ENCODE results near the gene NPAS3.
"Not testable (repeated sequence)": the region's sequence is repeated elsewhere in the genome, so short reads cannot be mapped to it uniquely, and the experiment has no call there.

Gene NPAS3

GRCh38 chr14:33081259-33081658, 142.6 kb downstream of the NPAS3 start:
- DNase-seq (ENCODE audit: low read depth), result no peak

GRCh38 chr14:33085799-33086198, 147.1 kb downstream of the NPAS3 start:
- no peak for DNase-seq (ENCODE audit: low read depth)

- DNase-seq (ENCODE audit: low read depth), result not testable (repeated sequence)
Observed at GRCh38 chr14:33088274-33088673, 149.6 kb downstream of the NPAS3 start.

- no peak for DNase-seq (ENCODE audit: low read depth)
Observed at GRCh38 chr14:33098016-33098415, 159.3 kb downstream of the NPAS3 start.

GRCh38 chr14:33103489-33103888, 164.8 kb downstream of the NPAS3 start:
- DNase-seq (ENCODE audit: low read depth), result no peak

- no peak for DNase-seq (ENCODE audit: low read depth)
Observed at GRCh38 chr14:33103966-33104365, 165.3 kb downstream of the NPAS3 start.

- DNase-seq (ENCODE audit: low read depth), result no peak
Observed at GRCh38 chr14:33110737-33111443, 172.2 kb downstream of the NPAS3 start.

- no peak for DNase-seq (ENCODE audit: low read depth)
Observed at GRCh38 chr14:33114331-33114730, 175.7 kb downstream of the NPAS3 start.

GRCh38 chr14:33118668-33119067, 180.0 kb downstream of the NPAS3 start:
- no peak for DNase-seq (ENCODE audit: low read depth)

GRCh38 chr14:33120341-33120740, 181.7 kb downstream of the NPAS3 start:
- no peak for DNase-seq (ENCODE audit: low read depth)

GRCh38 chr14:33120966-33121365, 182.3 kb downstream of the NPAS3 start:
- no peak for DNase-seq (ENCODE audit: low read depth)

- DNase-seq (ENCODE audit: low read depth), result no peak
Observed at GRCh38 chr14:33123281-33123680, 184.6 kb downstream of the NPAS3 start.

- no peak for DNase-seq (ENCODE audit: low read depth)
Observed at GRCh38 chr14:33126433-33126832, 187.8 kb downstream of the NPAS3 start.

- no peak for DNase-seq (ENCODE audit: low read depth)
Observed at GRCh38 chr14:33127531-33127930, 188.9 kb downstream of the NPAS3 start.

- no peak for DNase-seq (ENCODE audit: low read depth)
Observed at GRCh38 chr14:33131801-33132200, 193.1 kb downstream of the NPAS3 start.

GRCh38 chr14:33134162-33134561, 195.5 kb downstream of the NPAS3 start:
- DNase-seq (ENCODE audit: low read depth), result no peak

- DNase-seq (ENCODE audit: low read depth), result no peak
Observed at GRCh38 chr14:33134975-33135374, 196.3 kb downstream of the NPAS3 start.

- DNase-seq (ENCODE audit: low read depth), result no peak
Observed at GRCh38 chr14:33150666-33151428, 212.2 kb downstream of the NPAS3 start.

GRCh38 chr14:33163109-33163508, 224.4 kb downstream of the NPAS3 start:
- no peak for DNase-seq (ENCODE audit: low read depth)

GRCh38 chr14:33163600-33163999, 224.9 kb downstream of the NPAS3 start:
- no peak for DNase-seq (ENCODE audit: low read depth)

- no peak for DNase-seq (ENCODE audit: low read depth)
Observed at GRCh38 chr14:33165144-33165925, 226.7 kb downstream of the NPAS3 start.

- no peak for DNase-seq (ENCODE audit: low read depth)
Observed at GRCh38 chr14:33165926-33166289, 227.2 kb downstream of the NPAS3 start.

GRCh38 chr14:33175951-33176350, 237.3 kb downstream of the NPAS3 start:
- DNase-seq (ENCODE audit: low read depth), result no peak
